K562 (cell line): Measurements from ENCODE around the gene NRP2. TPM values are rescaled to one million over a fixed set of nuclear protein-coding genes. Genes with fewer than 3 reads are reported as not detected.

ENCODE experiments used
- ATAC-seq: fragments of 200-7000 bp; cut with Tn5 transposase; 3 replicates; pipeline ENCODE4 v1.9.1; 2020; ENCODE audit warnings: moderate library complexity
- BruUV-seq: library from RNA; stranded (reverse); fragments of 400-500 nt; replicated peaks from 2 replicates; lab custom pipeline; 2021; lab: Mats Ljungman, UMichigan
- CTCF ChIA-PET: fragments of 300-600 bp; formaldehyde crosslinking; extraction: SDS; loops from one replicate; lab custom pipeline; 2021; ENCODE audit warnings: low intra/inter-chr PET ratio; lab: Yijun Ruan, JAX
- POLR2A ChIA-PET: fragments of 300-600, 350-650 bp; sonication (Branson Sonifier 250); formaldehyde crosslinking; extraction: SDS; loops from one replicate; lab custom pipeline; 2021; ENCODE audit warnings: antibody characterized with exemption, inconsistent platforms; lab: Yijun Ruan, JAX
- DNase-seq, 4 experiments: peaks; one replicate each; pipeline versions ENCODE4 v3.0.0 to v3.0.0-alpha.2; 2011 to 2018; ENCODE audit warnings: low spot score in 3 of 4, mixed read lengths in 3 of 4; ENCODE audit errors: extremely low read depth in 1 of 4
- FAIRE-seq: peaks from 2 replicates; lab custom pipeline; 2011; peaks lifted over from hg19 to GRCh38; lab: Jason Lieb, UNC
- H2AFZ ChIP-seq: 2 replicates; pipeline ENCODE4 v1.6.0; 2011; ENCODE audit warnings: low read depth, low read length, control low read depth, inconsistent platforms
- H3K27ac ChIP-seq: fragments of 200-600 bp; 3 replicates; pipeline ENCODE4 v1.8.0; 2011; ENCODE audit warnings: low read depth, mild to moderate bottlenecking, control low read depth, inconsistent platforms, low read length, moderate library complexity, mixed read lengths; ENCODE audit errors: extremely low read depth
- H3K27me3 ChIP-seq, 2 experiments: fragments of 300-600 bp in 1 of 2; 2 replicates in 1 of 2; 3 replicates in 1 of 2; pipeline versions ENCODE4 v1.6.0 to v1.8.0; 2011; ENCODE audit warnings: inconsistent platforms in 2 of 2, low read length in 2 of 2, mild to moderate bottlenecking in 1 of 2, mixed read lengths in 1 of 2, moderate library complexity in 1 of 2; ENCODE audit not compliant: control insufficient read depth in 2 of 2, insufficient read depth in 2 of 2
- H3K36me3 ChIP-seq: fragments of 300-600 bp; 3 replicates; pipeline ENCODE4 v1.8.0; 2011; ENCODE audit warnings: mild to moderate bottlenecking, low read length, inconsistent platforms; ENCODE audit not compliant: control insufficient read depth, insufficient read depth
- H3K4me1 ChIP-seq, 2 experiments: fragments of 200-600 bp in 1 of 2; replicated peaks in 1 of 2; 2 replicates in 1 of 2; 3 replicates in 1 of 2; pipeline versions ENCODE4 v1.5.1 to v1.8.0; 2011; ENCODE audit warnings: inconsistent platforms in 2 of 2, low read length in 2 of 2, mild to moderate bottlenecking in 1 of 2, mixed read lengths in 1 of 2, moderate library complexity in 1 of 2; ENCODE audit not compliant: control insufficient read depth in 2 of 2, insufficient read depth in 2 of 2
- H3K4me2 ChIP-seq: 2 replicates; pipeline ENCODE4 v1.6.1; 2011; ENCODE audit warnings: low read length, control low read depth, inconsistent platforms, mixed read lengths; ENCODE audit not compliant: insufficient read depth
- H3K4me3 ChIP-seq: fragments of 200-600 bp; sonication (generic), shearing (Covaris generic); 2 replicates; pipeline ENCODE4 v1.5.1; 2016; ENCODE audit warnings: control low read depth, inconsistent platforms
- H3K79me2 ChIP-seq: fragments of 200-600 bp; 3 replicates; pipeline ENCODE4 v1.8.0; 2011; ENCODE audit warnings: low read length, inconsistent platforms; ENCODE audit not compliant: control insufficient read depth, insufficient read depth
- H3K9ac ChIP-seq, 2 experiments: 2 replicates each; pipeline versions ENCODE4 v1.6.0 to v1.6.1; 2011; ENCODE audit warnings: low read depth in 2 of 2, low read length in 2 of 2, control low read depth in 1 of 2, inconsistent platforms in 1 of 2, mild to moderate bottlenecking in 1 of 2, mixed read lengths in 1 of 2; ENCODE audit not compliant: insufficient read depth in 1 of 2
- H3K9me1 ChIP-seq: one replicate; pipeline ENCODE4 v1.6.0; 2011; ENCODE audit warnings: inconsistent platforms, mild to moderate bottlenecking, low read length, moderate library complexity; ENCODE audit not compliant: control insufficient read depth, insufficient read depth
- H3K9me3 ChIP-seq: replicated peaks from 2 replicates; pipeline ENCODE4 v1.5.1; 2011; ENCODE audit warnings: low read depth, low read length, inconsistent platforms; ENCODE audit not compliant: control insufficient read depth, insufficient read depth
- H4K20me1 ChIP-seq: replicated peaks from 2 replicates; pipeline ENCODE4 v1.6.1; 2011; ENCODE audit warnings: low read length, inconsistent platforms, mixed read lengths; ENCODE audit not compliant: control insufficient read depth, insufficient read depth
- FOXM1 ChIP-seq, 2 experiments: fragments of 450-650 bp in 1 of 2; sonication (generic) in 1 of 2; formaldehyde crosslinking in 1 of 2; IDR thresholded peaks; 2 replicates each; pipeline versions ENCODE4 v1.6.1 to v1.9.0; 2017 to 2022; ENCODE audit warnings: low read depth in 2 of 2, mild to moderate bottlenecking in 2 of 2, missing genetic modification reagents in 1 of 2, moderate library complexity in 1 of 2
- MXI1 ChIP-seq: IDR thresholded peaks from 2 replicates; pipeline ENCODE4 v1.6.1; 2011; ENCODE audit warnings: low read depth, mild to moderate bottlenecking, improper control_type of control experiment, low read length
- ZNF282 ChIP-seq: sonication (generic); formaldehyde crosslinking; IDR thresholded peaks from 2 replicates; pipeline ENCODE4 v1.8.1; 2023; ENCODE audit warnings: missing genetic modification reagents
- WGBS: fragments of 100-300 bp; shearing (Covaris generic); methylation state at CpG from one replicate; pipeline ENCODE4 v1.1.6; 2016; ENCODE audit warnings: low coverage, mixed read lengths; ENCODE audit not compliant: insufficient coverage; ENCODE audit errors: missing lambda C conversion rate; 5-methylcytosine and 5-hydroxymethylcytosine counted together
- in situ Hi-C: fragments of 300-500 bp; cut with MboI; formaldehyde crosslinking; loops from 4 replicates; pipeline ENCODE4 v1.15.0; 2018; ENCODE audit warnings: inconsistent platforms, mixed read lengths
- intact Hi-C: fragments of 100-400 bp; cut with micrococcal nuclease; formaldehyde crosslinking; loops from 2 replicates; pipeline ENCODE4 v1.14.2; 2022
- polyA plus RNA-seq, 8 experiments: library from polyadenylated mRNA; depleted of rRNA in 4 of 8; stranded (reverse) in 5 of 8; unstranded in 3 of 8; fragments of >200 nt; fragmentation: Nextera tagmentation in 2 of 8; fragmentation: Illumina TruSeq in 1 of 8; extraction: Ambion mirVana in 2 of 8; extraction: Trizol in 1 of 8; gene quantifications; 2 replicates each; pipeline versions ENCODE4 v1.2.1 to v1.2.3, GENCODE V29; 2011 to 2014; ENCODE audit warnings: inconsistent platforms in 1 of 8, missing spikeins in 1 of 8
- total RNA-seq, 7 experiments: library from RNA; depleted of rRNA in 6 of 7; stranded (reverse); fragments of >200 nt in 6 of 7; fragmentation: Illumina TruSeq in 2 of 7; extraction: Trizol in 2 of 7; gene quantifications; 2 replicates each; pipeline versions ENCODE4 v1.2.1 to v1.2.3, GENCODE V29; 2011 to 2021; ENCODE audit warnings: low replicate concordance in 1 of 7

Gene NRP2
- total and polyA plus RNA-seq, 9 of the 15 experiments (the other 6 are each of a cell fraction or from before 2014, with no cell fraction given): 0.05 to 0.31 (median 0.15) TPM; not detected in 5

DNA sequence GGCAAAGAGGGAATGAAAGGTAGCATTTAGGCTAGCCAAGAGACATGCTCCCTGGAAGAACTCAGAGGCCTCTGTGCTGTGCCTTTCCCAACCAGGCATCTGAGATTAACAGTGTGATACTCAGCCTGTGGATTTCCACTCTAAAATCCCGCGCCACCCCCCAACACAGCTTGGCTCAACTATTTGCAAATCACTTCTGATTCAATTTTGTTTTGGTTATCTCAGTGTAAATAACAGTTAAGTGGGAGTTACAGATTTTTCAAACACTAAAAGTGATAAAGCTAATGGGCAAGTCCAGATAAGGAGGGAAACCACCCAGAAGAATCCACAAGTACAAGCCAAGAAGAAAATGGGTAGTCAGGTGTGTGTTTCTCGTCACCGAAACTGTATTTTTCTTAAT, 1.4 kb upstream of the NRP2 start:
- H3K9me3 ChIP-seq: no peaks in the 10 kb centered on the region
- H3K4me3 ChIP-seq: no peak overlapping the region
- H3K9ac ChIP-seq: no peak overlapping the region
- H2AFZ ChIP-seq: no peak overlapping the region
- no peak overlapping the region for H3K27ac ChIP-seq
- TF ChIP-seq MXI1: no peak
- TF ChIP-seq, all 486 proteins: peak for 0
- H3K79me2 ChIP-seq: no peaks in the 10 kb centered on the region
- H3K4me1 ChIP-seq: peaks cover 0 to 12% of the 10 kb centered on the region in 2 experiments; a peak in 2 of 5 replicates
- POLR2A ChIA-PET: no interaction called here
- 0% methylated on average over 3 of the region's 4 CpGs for WGBS
- H3K36me3 ChIP-seq: no peaks in the 10 kb centered on the region
- H3K27me3 ChIP-seq: peaks cover 3 to 32% of the 10 kb centered on the region in 2 experiments; a peak in 3 of 5 replicates
- in situ Hi-C loops (loop anchor here (25.0 kb wide), 1 partner anchor 1419 kb away; no protein-coding TSS in a partner anchor), intact Hi-C loops (no loop called here)
- no TSS peak for BruUV-seq
- ATAC-seq (no peak), FAIRE-seq (no peak), DNase-seq (no peak)
- CTCF ChIA-PET: interaction anchor here (0.6 to 0.9 kb wide), 2 partner anchors 205 to 1421 kb away, joined by 3 to 4 read pairs; no protein-coding TSS in a partner anchor
- no peaks in the 10 kb centered on the region for H4K20me1 ChIP-seq
- H3K9me1 ChIP-seq: no peaks in the 10 kb centered on the region
- H3K4me2 ChIP-seq: no peak overlapping the region

DNA sequence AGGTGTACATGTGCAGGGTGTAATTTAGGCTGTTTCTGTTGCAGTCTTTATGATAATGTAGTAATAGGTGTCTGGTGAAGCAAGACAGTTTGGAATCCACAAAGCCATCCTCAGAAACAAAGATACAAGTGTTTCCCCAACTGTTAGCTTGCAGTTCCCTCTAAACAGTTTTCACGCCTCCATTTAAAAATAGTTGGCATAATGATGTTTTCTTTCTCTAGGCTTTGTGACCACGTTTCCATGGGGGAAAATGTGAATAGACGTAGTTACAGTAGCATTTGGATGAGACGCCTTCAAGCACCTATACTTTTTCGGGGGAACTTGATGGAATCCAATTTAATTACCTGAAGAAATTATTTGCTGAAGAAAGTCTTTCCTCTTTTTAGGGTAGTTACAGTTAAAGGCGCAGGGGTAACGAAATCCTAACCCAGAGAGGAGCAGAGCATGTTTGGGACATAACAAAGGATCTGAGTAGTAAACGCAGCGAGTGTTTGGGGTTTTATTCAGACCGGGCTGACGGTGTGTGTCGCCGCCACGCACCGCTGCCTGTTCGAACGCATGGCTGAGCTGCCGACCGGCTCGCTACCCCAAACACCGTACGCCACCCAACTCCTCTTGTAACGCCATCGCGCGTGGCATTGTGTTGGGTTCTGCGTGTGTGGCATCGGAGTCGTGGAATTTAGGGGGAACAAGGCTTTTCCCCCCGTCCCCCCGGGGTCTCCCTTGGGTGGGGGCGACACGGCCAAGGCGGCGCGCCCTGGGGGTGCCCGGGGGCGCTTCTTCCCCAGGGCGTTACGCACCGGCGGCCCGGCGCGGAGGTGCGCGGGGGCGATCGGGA, 681 bp upstream of the NRP2 start:
- Histone ChIP-seq H3K36me3 (no peaks in the 10 kb centered on the region), H3K4me3 (no peak overlapping the region), H3K9me3 (no peaks in the 10 kb centered on the region), H3K9ac (no peak overlapping the region), H3K79me2 (no peaks in the 10 kb centered on the region), H3K4me2 (no peak overlapping the region), H3K27ac (no peak overlapping the region), H3K9me1 (no peaks in the 10 kb centered on the region), H2AFZ (no peak overlapping the region), H3K27me3 (peaks cover 3 to 37% of the 10 kb centered on the region in 2 experiments; a peak in 3 of 5 replicates), H4K20me1 (no peaks in the 10 kb centered on the region), H3K4me1 (peaks cover 0 to 17% of the 10 kb centered on the region in 2 experiments; a peak in 2 of 5 replicates)
- intact Hi-C loops: no loop called here
- no peak for FAIRE-seq
- ATAC-seq: no peak
- CTCF ChIA-PET: no interaction called here
- in situ Hi-C loops: loop anchor here (25.0 kb wide), 1 partner anchor 1419 kb away; no protein-coding TSS in a partner anchor
- POLR2A ChIA-PET: no interaction called here
- TF ChIP-seq FOXM1 (IDR thresholded peaks at IDR 0.05; ENCODE audit: low read depth): no peak
- TF ChIP-seq FOXM1 (CRISPR knock-in tag; IDR thresholded peaks at IDR 0.05; ENCODE audit: low read depth): no peak
- TF ChIP-seq ZNF282 (CRISPR knock-in tag): no peak
- BruUV-seq: no TSS peak
- no peak for DNase-seq
- WGBS: 10% methylated on average over 18 of the region's 49 CpGs
